Right renal pelvis (tissue), 4 donors: ENCODE data around the gene C5orf63. TPM values are rescaled to one million over a fixed set of nuclear protein-coding genes. Genes with fewer than 3 reads are reported as not detected.
A peak's percentile ranks its signal among the peaks of the same experiment; 100 is the strongest.
"Not testable (repeated sequence)": the region's sequence is repeated elsewhere in the genome, so short reads cannot be mapped to it uniquely, and the experiment has no call there.

Experiments used
- DNase-seq, 4 donors: peaks; one replicate each; pipeline ENCODE4 v3.0.0-alpha.2; 2013; ENCODE audit warnings: low read depth in 4 of 4, low spot score in 3 of 4, missing footprints in 1 of 4
- polyA plus RNA-seq, 4 donors: library from polyadenylated mRNA; unstranded; fragments of 120-200 nt; gene quantifications; one replicate each; pipeline ENCODE4 v1.2.1, GENCODE V29; 2013; ENCODE audit not compliant: insufficient read length in 4 of 4

C5orf63 gene
- polyA plus RNA-seq, 4 donors = 11.0 to 15.8 (median 13.9) TPM

GRCh38 chr5:127038550-127038949, 34.8 kb downstream of the C5orf63 start:
- DNase-seq = no peak

- DNase-seq = no peak
Observed at GRCh38 chr5:127031863-127032232, 41.5 kb downstream of the C5orf63 start.

- DNase-seq = no peak
Observed at GRCh38 chr5:127031147-127031862, 42.0 kb downstream of the C5orf63 start.

GRCh38 chr5:127030259-127031146, 42.8 kb downstream of the C5orf63 start, which contains the start of gene MARCHF3:
Gene MARCHF3 (minus strand): TSS chr5:127030558. CDS start chr5:126918171, 112,387 bp downstream.
- DNase-seq = peak; percentile 90 to 96 (median 91)

- peak in 3 of 4 donors; percentile 30 to 43 (median 34) for DNase-seq
Observed at GRCh38 chr5:127029581-127030258, 43.6 kb downstream of the C5orf63 start.

GRCh38 chr5:127028822-127029457, 44.4 kb downstream of the C5orf63 start:
- no peak for DNase-seq

- DNase-seq = no peak
Observed at GRCh38 chr5:127027539-127027938, 45.8 kb downstream of the C5orf63 start.

- no peak for DNase-seq
Observed at GRCh38 chr5:127026166-127026565, 47.1 kb downstream of the C5orf63 start.

GRCh38 chr5:127025467-127025866, 47.8 kb downstream of the C5orf63 start:
- DNase-seq = no peak

GRCh38 chr5:127024821-127025220, 48.5 kb downstream of the C5orf63 start:
- no peak for DNase-seq

GRCh38 chr5:127023552-127024191, 49.6 kb downstream of the C5orf63 start:
- DNase-seq = not testable (repeated sequence)

- DNase-seq = no peak
Observed at GRCh38 chr5:127022846-127023245, 50.5 kb downstream of the C5orf63 start.

GRCh38 chr5:127019928-127020327, 53.4 kb downstream of the C5orf63 start:
- no peak for DNase-seq

GRCh38 chr5:127016722-127017121, 56.6 kb downstream of the C5orf63 start:
- not testable (repeated sequence) for DNase-seq

GRCh38 chr5:127015716-127016115, 57.6 kb downstream of the C5orf63 start:
- no peak for DNase-seq

- no peak for DNase-seq
Observed at GRCh38 chr5:127014573-127014972, 58.7 kb downstream of the C5orf63 start.

GRCh38 chr5:127013407-127013806, 59.9 kb downstream of the C5orf63 start:
- DNase-seq = no peak

GRCh38 chr5:127012916-127013315, 60.4 kb downstream of the C5orf63 start:
- no peak for DNase-seq

- DNase-seq = no peak
Observed at GRCh38 chr5:127011961-127012644, 61.2 kb downstream of the C5orf63 start.
